Ureter (tissue), 1 donor: ENCODE measurements around the gene SEMA5A. TPM values are rescaled to one million over a fixed set of nuclear protein-coding genes. Genes with fewer than 3 reads are reported as not detected.

ENCODE experiments used
- DNase-seq: peaks from one replicate; pipeline ENCODE4 v3.0.0-alpha.2; 2020; ENCODE audit warnings: low spot score
- total RNA-seq: library from RNA; stranded (reverse); gene quantifications from one replicate; pipeline ENCODE4 v1.2.4, GENCODE V29; 2023
- donor health status: DM: yes; HTN: yes; CAD: no.

The SEMA5A gene
- total RNA-seq, 1 donor from 2014 or later, result 57.0 TPM

GRCh38 chr5:9515436-9515835, 30.4 kb downstream of the SEMA5A start:
- no peak for DNase-seq

GRCh38 chr5:9514968-9515367, 30.9 kb downstream of the SEMA5A start:
- no peak for DNase-seq

- no peak for DNase-seq
These were observed 32.0 kb downstream of the SEMA5A start for GRCh38 chr5:9513827-9514226.

GRCh38 chr5:9512457-9512856, 33.4 kb downstream of the SEMA5A start:
- no peak for DNase-seq

- no peak for DNase-seq
These were observed 37.9 kb downstream of the SEMA5A start for GRCh38 chr5:9507974-9508373.

- no peak for DNase-seq
These were observed 40.6 kb downstream of the SEMA5A start for GRCh38 chr5:9505225-9505624.

GRCh38 chr5:9502864-9503263, 43.0 kb downstream of the SEMA5A start:
- DNase-seq, result no peak

GRCh38 chr5:9502050-9502834, 43.6 kb downstream of the SEMA5A start:
- no peak for DNase-seq

GRCh38 chr5:9500625-9501024, 45.2 kb downstream of the SEMA5A start:
- no peak for DNase-seq

- DNase-seq, result no peak
These were observed 45.7 kb downstream of the SEMA5A start for GRCh38 chr5:9500193-9500592.

- DNase-seq, result no peak
These were observed 46.4 kb downstream of the SEMA5A start for GRCh38 chr5:9499498-9499876.

- DNase-seq, result no peak
These were observed 47.1 kb downstream of the SEMA5A start for GRCh38 chr5:9498541-9499497.

GRCh38 chr5:9497347-9497746, 48.5 kb downstream of the SEMA5A start:
- no peak for DNase-seq

- no peak for DNase-seq
These were observed 49.1 kb downstream of the SEMA5A start for GRCh38 chr5:9496801-9497200.

- DNase-seq, result no peak
These were observed 50.8 kb downstream of the SEMA5A start for GRCh38 chr5:9495121-9495520.

GRCh38 chr5:9494301-9494700, 51.6 kb downstream of the SEMA5A start:
- DNase-seq, result no peak

- DNase-seq, result no peak
These were observed 55.3 kb downstream of the SEMA5A start for GRCh38 chr5:9490494-9491097.

GRCh38 chr5:9483779-9484178, 62.1 kb downstream of the SEMA5A start:
- no peak for DNase-seq

- no peak for DNase-seq
These were observed 62.6 kb downstream of the SEMA5A start for GRCh38 chr5:9483243-9483642.

GRCh38 chr5:9482381-9482780, 63.5 kb downstream of the SEMA5A start:
- DNase-seq, result no peak

GRCh38 chr5:9480499-9480898, 65.4 kb downstream of the SEMA5A start:
- no peak for DNase-seq

- DNase-seq, result no peak
These were observed 65.9 kb downstream of the SEMA5A start for GRCh38 chr5:9479990-9480389.
